Measurements from ENCODE around the gene TMEM35B. TPM values are rescaled to one million over a fixed set of nuclear protein-coding genes. Genes with fewer than 3 reads are reported as not detected.

TMEM35B gene
- total RNA-seq, 2 experiments from 2014 or later: 0.85 to 2.3 TPM

GRCh38 chr1:34977210-34977471 is 8.0 kb downstream of the TMEM35B start:
- Mint-ChIP-seq H3K27ac (no peak overlapping the region), H3K36me3 (ENCODE audit: low read depth) (peaks cover 43% of the 10 kb centered on the region), H3K4me3 (no peak overlapping the region), H3K27me3 (no peaks in the 10 kb centered on the region), H3K4me1 (ENCODE audit: low read depth) (peaks cover 19% of the 10 kb centered on the region), H3K9me3 (no peaks in the 10 kb centered on the region)
- TF ChIP-seq CTCF (IDR thresholded peaks at IDR 0.05): no peak
- POLR2A ChIA-PET: no interaction called here
- peaks cover 0 to 10% of the 10 kb centered on the region in 2 experiments for H3K9me3 ChIP-seq (ENCODE audit: control insufficient read depth in 1 of 2, insufficient read depth in 1 of 2, low read length in 2 of 2)
- CTCF ChIA-PET: no interaction called here
- no peak overlapping the region for H3K27ac ChIP-seq (ENCODE audit: low read depth in 1 of 2, low read length in 2 of 2)
- intact Hi-C loops (cut with DNase I, micrococcal nuclease): no loop called here
- ATAC-seq (ENCODE audit: poor library complexity) (no peak), DNase-seq (no peak)
- H3K36me3 ChIP-seq (ENCODE audit: insufficient read depth, low read length): peaks cover 14% of the 10 kb centered on the region
- peaks cover 4% of the 10 kb centered on the region for H3K4me1 ChIP-seq (ENCODE audit: insufficient read depth, low read length)
- no peaks in the 10 kb centered on the region for H3K27me3 ChIP-seq (ENCODE audit: control insufficient read depth in 1 of 2, insufficient read depth in 2 of 2, low read length in 2 of 2)
- H3K4me3 ChIP-seq (ENCODE audit: low read length): no peak overlapping the region

- Mint-ChIP-seq H3K4me3 (no peak overlapping the region), H3K9me3 (no peaks in the 10 kb centered on the region), H3K27me3 (no peaks in the 10 kb centered on the region), H3K27ac (no peak overlapping the region), H3K4me1 (ENCODE audit: low read depth) (peaks cover 19% of the 10 kb centered on the region), H3K36me3 (ENCODE audit: low read depth) (peaks cover 38% of the 10 kb centered on the region)
- H3K4me1 ChIP-seq (ENCODE audit: insufficient read depth, low read length): no peaks in the 10 kb centered on the region
- H3K36me3 ChIP-seq (ENCODE audit: insufficient read depth, low read length): peaks cover 9% of the 10 kb centered on the region
- H3K27ac ChIP-seq (ENCODE audit: low read depth in 1 of 2, low read length in 2 of 2): no peak overlapping the region
- no peaks in the 10 kb centered on the region for H3K27me3 ChIP-seq (ENCODE audit: control insufficient read depth in 1 of 2, insufficient read depth in 2 of 2, low read length in 2 of 2)
- peaks cover 0 to 10% of the 10 kb centered on the region in 2 experiments for H3K9me3 ChIP-seq (ENCODE audit: control insufficient read depth in 1 of 2, insufficient read depth in 1 of 2, low read length in 2 of 2)
- no peak for TF ChIP-seq CTCF (IDR thresholded peaks at IDR 0.05)
- H3K4me3 ChIP-seq (ENCODE audit: low read length): no peak overlapping the region
- DNase-seq: no peak
- intact Hi-C loops (cut with DNase I, micrococcal nuclease): no loop called here
- ATAC-seq (ENCODE audit: poor library complexity): no peak
- ChIA-PET CTCF (no interaction called here), POLR2A (no interaction called here)
These were observed 8.6 kb downstream of the TMEM35B start for GRCh38 chr1:34976384-34977209.

- ChIA-PET CTCF (interaction anchor here (0.6 kb wide), 1 partner anchor 124 kb away, joined by 3 read pairs; no protein-coding TSS in a partner anchor), POLR2A (interaction anchor here (0.8 kb wide), 1 partner anchor 9 kb away, joined by 3 read pairs; no protein-coding TSS in a partner anchor)
- DNase-seq (no peak), ATAC-seq (ENCODE audit: poor library complexity) (no peak)
- Mint-ChIP-seq H3K27ac (peak overlapping the region; percentile 32), H3K4me1 (ENCODE audit: low read depth) (peaks cover 16% of the 10 kb centered on the region), H3K9me3 (no peaks in the 10 kb centered on the region), H3K27me3 (no peaks in the 10 kb centered on the region), H3K4me3 (no peak overlapping the region), H3K36me3 (ENCODE audit: low read depth) (peaks cover 30% of the 10 kb centered on the region)
- H3K9me3 ChIP-seq (ENCODE audit: control insufficient read depth in 1 of 2, insufficient read depth in 1 of 2, low read length in 2 of 2): peaks cover 0 to 10% of the 10 kb centered on the region in 2 experiments
- no peak overlapping the region for H3K4me3 ChIP-seq (ENCODE audit: low read length)
- H3K27ac ChIP-seq (ENCODE audit: low read depth in 1 of 2, low read length in 2 of 2): no peak overlapping the region
- no peaks in the 10 kb centered on the region for H3K4me1 ChIP-seq (ENCODE audit: insufficient read depth, low read length)
- no peaks in the 10 kb centered on the region for H3K27me3 ChIP-seq (ENCODE audit: control insufficient read depth in 1 of 2, insufficient read depth in 2 of 2, low read length in 2 of 2)
- no peak for TF ChIP-seq CTCF (IDR thresholded peaks at IDR 0.05)
- intact Hi-C loops (cut with DNase I, micrococcal nuclease): no loop called here
- H3K36me3 ChIP-seq (ENCODE audit: insufficient read depth, low read length): peaks cover 3% of the 10 kb centered on the region
These were observed 9.4 kb downstream of the TMEM35B start for GRCh38 chr1:34975771-34976170.
